Measurements from ENCODE around the gene CAMK4. TPM values are rescaled to one million over a fixed set of nuclear protein-coding genes. Genes with fewer than 3 reads are reported as not detected.

Gene CAMK4
- total RNA-seq, 4 donors from 2014 or later = 0.42 to 5.3 (median 3.5) TPM

DNA sequence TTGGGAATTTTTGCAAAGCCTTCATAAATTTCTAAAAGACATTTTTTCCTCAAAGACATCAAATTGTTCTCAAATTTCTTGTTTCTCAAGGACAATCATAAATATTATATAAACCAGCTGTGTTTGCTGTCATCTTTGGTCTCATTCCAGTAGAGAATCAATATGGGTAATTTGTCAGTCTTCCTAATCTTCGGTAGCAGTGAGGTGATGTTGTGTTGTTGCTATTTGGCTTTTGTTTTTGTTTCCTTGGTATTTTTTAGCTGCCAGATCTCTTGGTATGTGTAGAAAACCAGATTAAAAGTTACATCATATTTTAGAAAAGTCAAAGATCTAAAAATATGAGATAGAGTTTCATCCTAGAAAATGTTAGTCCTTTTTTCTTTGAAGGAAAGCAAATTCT is 87.5 kb downstream of the CAMK4 start:
- H3K27me3 ChIP-seq = no peaks in the 10 kb centered on the region
- H3K4me1 ChIP-seq = no peaks in the 10 kb centered on the region
- 61% methylated on average over 1 of the region's 1 CpG for WGBS
- H3K9me3 ChIP-seq = no peaks in the 10 kb centered on the region
- H3K4me3 ChIP-seq = no peak overlapping the region
- no peak for TF ChIP-seq EP300 (IDR thresholded peaks at IDR 0.05)
- TF ChIP-seq POLR2AphosphoS5 (IDR thresholded peaks at IDR 0.05) = no peak
- TF ChIP-seq, protein P1, sequence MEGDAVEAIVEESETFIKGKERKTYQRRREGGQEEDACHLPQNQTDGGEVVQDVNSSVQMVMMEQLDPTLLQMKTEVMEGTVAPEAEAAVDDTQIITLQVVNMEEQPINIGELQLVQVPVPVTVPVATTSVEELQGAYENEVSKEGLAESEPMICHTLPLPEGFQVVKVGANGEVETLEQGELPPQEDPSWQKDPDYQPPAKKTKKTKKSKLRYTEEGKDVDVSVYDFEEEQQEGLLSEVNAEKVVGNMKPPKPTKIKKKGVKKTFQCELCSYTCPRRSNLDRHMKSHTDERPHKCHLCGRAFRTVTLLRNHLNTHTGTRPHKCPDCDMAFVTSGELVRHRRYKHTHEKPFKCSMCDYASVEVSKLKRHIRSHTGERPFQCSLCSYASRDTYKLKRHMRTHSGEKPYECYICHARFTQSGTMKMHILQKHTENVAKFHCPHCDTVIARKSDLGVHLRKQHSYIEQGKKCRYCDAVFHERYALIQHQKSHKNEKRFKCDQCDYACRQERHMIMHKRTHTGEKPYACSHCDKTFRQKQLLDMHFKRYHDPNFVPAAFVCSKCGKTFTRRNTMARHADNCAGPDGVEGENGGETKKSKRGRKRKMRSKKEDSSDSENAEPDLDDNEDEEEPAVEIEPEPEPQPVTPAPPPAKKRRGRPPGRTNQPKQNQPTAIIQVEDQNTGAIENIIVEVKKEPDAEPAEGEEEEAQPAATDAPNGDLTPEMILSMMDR (IDR thresholded peaks at IDR 0.05) = no peak
- TF ChIP-seq POLR2A (IDR thresholded peaks at IDR 0.05; ENCODE audit: low read depth) = no peak
- no peak overlapping the region for H3K27ac ChIP-seq (replicated peaks in 1 of 4)
- DNase-seq (ENCODE audit: extremely low spot score) = no peak
- intact Hi-C loops (cut with DNase I) = no loop called here
- no peaks in the 10 kb centered on the region for H3K36me3 ChIP-seq

DNA sequence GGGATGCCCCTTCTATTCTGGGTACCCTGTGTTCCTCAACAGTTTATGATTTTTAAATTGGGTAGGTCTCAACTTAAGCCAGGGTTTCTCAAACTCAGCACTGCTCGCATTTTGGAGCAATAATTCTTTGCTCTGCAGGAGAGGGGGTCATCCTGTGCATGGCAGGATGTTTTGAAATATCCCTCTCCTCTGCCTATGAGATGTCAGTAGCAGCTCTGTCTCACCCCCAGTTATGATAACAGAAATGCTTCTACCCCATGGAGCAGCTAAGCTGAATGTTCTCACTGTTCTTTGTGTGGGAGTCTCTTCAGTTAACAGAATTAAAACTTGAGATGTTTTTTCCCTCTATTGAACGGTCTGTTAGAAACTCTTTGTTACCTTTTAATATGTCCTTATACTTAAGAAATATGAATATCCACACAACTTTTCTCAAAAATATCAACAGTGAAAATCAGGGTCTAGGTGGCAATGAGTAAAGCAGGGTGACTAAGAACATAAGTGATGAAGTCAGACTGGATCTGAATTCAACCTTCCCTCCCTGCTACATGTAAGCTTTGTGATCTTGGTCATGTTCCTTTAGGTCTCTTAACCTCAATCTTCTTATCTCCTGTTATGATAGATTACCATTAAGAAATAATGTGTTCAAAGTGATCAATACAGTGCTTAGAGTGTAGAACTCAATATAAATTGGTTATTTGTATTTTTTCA is 89.0 kb downstream of the CAMK4 start:
- Histone ChIP-seq H3K27ac (replicated peaks in 1 of 4) (no peak overlapping the region), H3K27me3 (no peaks in the 10 kb centered on the region), H3K36me3 (no peaks in the 10 kb centered on the region), H3K4me1 (no peaks in the 10 kb centered on the region), H3K4me3 (no peak overlapping the region), H3K9me3 (no peaks in the 10 kb centered on the region)
- DNase-seq (ENCODE audit: extremely low spot score) = no peak
- 71% methylated on average over 2 of the region's 2 CpGs for WGBS
- intact Hi-C loops (cut with DNase I) = no loop called here
- TF ChIP-seq POLR2A (IDR thresholded peaks at IDR 0.05; ENCODE audit: low read depth) = no peak
- no peak for TF ChIP-seq POLR2AphosphoS5 (IDR thresholded peaks at IDR 0.05)
- TF ChIP-seq, protein P1 (IDR thresholded peaks at IDR 0.05) = no peak
- TF ChIP-seq EP300 (IDR thresholded peaks at IDR 0.05) = no peak

DNA sequence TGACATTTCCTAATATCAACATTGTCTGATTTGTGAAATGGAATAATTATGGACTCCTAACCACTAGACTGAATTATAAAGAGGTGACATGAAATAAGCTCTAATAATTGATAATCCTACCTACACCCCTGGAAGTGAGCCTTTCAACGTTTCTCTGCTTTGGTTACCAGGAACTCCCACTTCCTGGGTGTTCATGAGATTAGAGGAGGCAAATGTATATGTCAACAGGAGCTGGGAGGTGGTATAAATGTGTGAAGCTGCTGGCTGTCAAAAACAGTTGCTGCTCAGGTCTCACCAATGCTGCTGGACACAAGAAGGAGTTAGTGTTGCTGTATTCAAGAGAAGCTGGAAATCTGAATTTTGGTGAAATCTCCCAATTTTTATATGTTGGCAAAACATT is 96.8 kb downstream of the CAMK4 start:
- intact Hi-C loops (cut with DNase I) = no loop called here
- TF ChIP-seq EP300 (IDR thresholded peaks at IDR 0.05) = no peak
- no peak for TF ChIP-seq POLR2AphosphoS5 (IDR thresholded peaks at IDR 0.05)
- TF ChIP-seq, protein P1 (IDR thresholded peaks at IDR 0.05) = no peak
- no peak for TF ChIP-seq POLR2A (IDR thresholded peaks at IDR 0.05; ENCODE audit: low read depth)
- Histone ChIP-seq H3K36me3 (no peaks in the 10 kb centered on the region), H3K27ac (replicated peaks in 1 of 4) (no peak overlapping the region), H3K27me3 (no peaks in the 10 kb centered on the region), H3K9me3 (no peaks in the 10 kb centered on the region), H3K4me1 (no peaks in the 10 kb centered on the region), H3K4me3 (no peak overlapping the region)
- no peak for DNase-seq (ENCODE audit: extremely low spot score)
- WGBS = 24% methylated on average over 1 of the region's 1 CpG

DNA sequence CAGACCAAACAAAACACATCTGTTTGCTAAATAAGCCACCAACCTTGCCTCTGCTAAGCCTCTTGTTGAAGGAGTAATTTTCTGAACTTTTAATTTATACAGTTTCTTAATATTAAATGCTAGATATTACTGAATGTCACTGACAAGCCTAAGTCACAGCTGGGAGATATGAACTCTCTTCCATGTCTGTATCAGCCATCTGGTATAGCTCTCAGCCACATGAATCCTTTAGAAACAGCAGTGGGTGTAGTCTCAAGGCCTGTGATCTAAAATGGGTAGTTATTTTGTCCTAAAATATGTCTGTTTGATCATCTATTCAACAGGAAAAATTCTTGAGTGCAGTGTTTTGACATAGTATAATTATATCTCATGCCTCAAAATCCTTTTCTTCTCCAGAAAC is 97.2 kb downstream of the CAMK4 start:
- H3K36me3 ChIP-seq = no peaks in the 10 kb centered on the region
- H3K4me3 ChIP-seq = no peak overlapping the region
- H3K27me3 ChIP-seq = no peaks in the 10 kb centered on the region
- H3K27ac ChIP-seq (replicated peaks in 1 of 4) = no peak overlapping the region
- H3K9me3 ChIP-seq = no peaks in the 10 kb centered on the region
- no peak for DNase-seq (ENCODE audit: extremely low spot score)
- intact Hi-C loops (cut with DNase I) = no loop called here
- no peaks in the 10 kb centered on the region for H3K4me1 ChIP-seq
- TF ChIP-seq POLR2A (IDR thresholded peaks at IDR 0.05; ENCODE audit: low read depth) = no peak
- TF ChIP-seq, protein P1 (IDR thresholded peaks at IDR 0.05) = no peak
- no peak for TF ChIP-seq EP300 (IDR thresholded peaks at IDR 0.05)
- TF ChIP-seq POLR2AphosphoS5 (IDR thresholded peaks at IDR 0.05) = no peak

DNA sequence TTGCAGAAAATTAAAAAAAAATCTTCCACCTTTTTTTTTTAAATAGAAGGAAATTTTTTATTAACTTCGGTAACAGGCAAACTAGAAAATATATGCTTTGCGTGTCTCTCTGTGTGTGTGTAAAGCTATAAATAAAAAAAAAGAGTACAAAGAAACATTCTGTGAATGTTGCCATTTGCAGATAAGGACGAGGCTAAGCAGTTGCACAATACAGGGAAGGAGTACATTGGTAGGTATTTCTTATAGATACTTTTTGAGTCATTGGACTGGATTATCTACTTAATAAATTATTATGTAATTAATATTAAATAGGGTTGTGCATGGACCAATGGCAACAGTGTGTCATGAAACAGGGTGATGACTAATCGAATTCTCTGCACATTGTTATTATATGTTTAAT is 102.4 kb downstream of the CAMK4 start:
- Histone ChIP-seq H3K27ac (replicated peaks in 1 of 4) (no peak overlapping the region), H3K4me1 (no peaks in the 10 kb centered on the region), H3K9me3 (peaks cover 0 to 4% (median 0%) of the 10 kb centered on the region in 4 donors), H3K4me3 (no peak overlapping the region), H3K27me3 (no peaks in the 10 kb centered on the region), H3K36me3 (no peaks in the 10 kb centered on the region)
- no peak for DNase-seq (ENCODE audit: extremely low spot score)
- intact Hi-C loops (cut with DNase I) = no loop called here
- TF ChIP-seq POLR2AphosphoS5 (IDR thresholded peaks at IDR 0.05) (no peak), POLR2A (IDR thresholded peaks at IDR 0.05; ENCODE audit: low read depth) (no peak), EP300 (IDR thresholded peaks at IDR 0.05) (no peak)
- TF ChIP-seq, protein P1 (IDR thresholded peaks at IDR 0.05) = no peak
- 94% methylated on average over 4 of the region's 4 CpGs for WGBS
